SK-N-MC (cell line): Measurements from ENCODE around the gene ALPP.
"Not testable (repeated sequence)": the region's sequence is repeated elsewhere in the genome, so short reads cannot be mapped to it uniquely, and the experiment has no call there.

Experiments
- DNase-seq: peaks from one replicate; pipeline ENCODE4 v3.0.0-alpha.2; 2011; ENCODE audit warnings: low read depth, low spot score
- H3K27ac ChIP-seq: fragments of 200-600 bp; sonication (generic); 2 replicates; pipeline ENCODE4 v1.5.1; 2016; ENCODE audit warnings: mixed run types
- H3K36me3 ChIP-seq: fragments of 200-600 bp; sonication (generic); 2 replicates; pipeline ENCODE4 v1.6.1; 2017; ENCODE audit warnings: antibody characterized with exemption, low read length, mixed read lengths; ENCODE audit not compliant: insufficient read depth
- H3K4me3 ChIP-seq: fragments of 200-600 bp; sonication (generic); 2 replicates; pipeline ENCODE4 v1.5.1; 2016
- H3K9ac ChIP-seq: fragments of 200-600 bp; sonication (generic); 2 replicates; pipeline ENCODE4 v1.8.0; 2017; ENCODE audit warnings: mixed run types, mixed read lengths; ENCODE audit not compliant: insufficient read length
- H3K9me3 ChIP-seq: fragments of 200-600 bp; sonication (generic); 2 replicates; pipeline ENCODE4 v1.6.1; 2017; ENCODE audit warnings: low read depth, mild to moderate bottlenecking, antibody characterized with exemption, low read length, moderate library complexity, mixed read lengths
- EZH2 ChIP-seq: fragments of 200-600 bp; sonication (generic); IDR thresholded peaks from one replicate; pipeline ENCODE4 v1.6.1; 2017; ENCODE audit warnings: antibody characterized with exemption
- FOXP2 ChIP-seq: optimal IDR thresholded peaks from 2 replicates; pipeline ENCODE3; 2011; ENCODE audit warnings: mild to moderate bottlenecking, moderate library complexity; ENCODE audit not compliant: insufficient read depth; ENCODE audit errors: extremely low read length, control extremely low read depth
- POLR2AphosphoS5 ChIP-seq: IDR thresholded peaks from 2 replicates; pipeline ENCODE4 v1.6.1; 2012; ENCODE audit warnings: mild to moderate bottlenecking, low read depth, low read length, borderline replicate concordance

The ALPP gene

GRCh38 chr2:232372231-232373208, 6.0 kb upstream of the ALPP start:
- DNase-seq = no peak

GRCh38 chr2:232374356-232374755, 4.2 kb upstream of the ALPP start:
- TF ChIP-seq POLR2AphosphoS5 (no peak), EZH2 (no peak), FOXP2 (no peak)
- Histone ChIP-seq H3K27ac (no peak overlapping the region), H3K9me3 (no peaks in the 10 kb centered on the region), H3K4me3 (no peak overlapping the region), H3K9ac (no peak overlapping the region), H3K36me3 (no peaks in the 10 kb centered on the region)
- no peak for DNase-seq

More at GRCh38 chr2:232372231-232373208, 6.0 kb upstream of the ALPP start:
- TF ChIP-seq FOXP2 (no peak), EZH2 (no peak), POLR2AphosphoS5 (no peak)
- H3K4me3 ChIP-seq = no peak overlapping the region
- H3K9me3 ChIP-seq = no peaks in the 10 kb centered on the region
- no peak overlapping the region for H3K9ac ChIP-seq
- no peaks in the 10 kb centered on the region for H3K36me3 ChIP-seq
- no peak overlapping the region for H3K27ac ChIP-seq

GRCh38 chr2:232375164-232375563, 3.4 kb upstream of the ALPP start:
- Histone ChIP-seq H3K4me3 (no peak overlapping the region), H3K27ac (no peak overlapping the region), H3K9ac (no peak overlapping the region), H3K36me3 (no peaks in the 10 kb centered on the region), H3K9me3 (no peaks in the 10 kb centered on the region)
- no peak for DNase-seq
- TF ChIP-seq FOXP2 (no peak), EZH2 (no peak), POLR2AphosphoS5 (no peak)

GRCh38 chr2:232376260-232376659, 2.3 kb upstream of the ALPP start:
- no peak for TF ChIP-seq EZH2
- no peak for TF ChIP-seq FOXP2
- TF ChIP-seq POLR2AphosphoS5 = no peak

GRCh38 chr2:232376713-232377112, 1.8 kb upstream of the ALPP start:
- H3K27ac ChIP-seq = no peak overlapping the region
- H3K9me3 ChIP-seq = no peaks in the 10 kb centered on the region
- H3K9ac ChIP-seq = no peak overlapping the region
- TF ChIP-seq POLR2AphosphoS5 (no peak), EZH2 (no peak), FOXP2 (no peak)
- no peak overlapping the region for H3K4me3 ChIP-seq
- no peak for DNase-seq
- no peaks in the 10 kb centered on the region for H3K36me3 ChIP-seq

More at GRCh38 chr2:232376260-232376659, 2.3 kb upstream of the ALPP start:
- no peaks in the 10 kb centered on the region for H3K36me3 ChIP-seq
- no peak for DNase-seq
- no peak overlapping the region for H3K9ac ChIP-seq
- H3K9me3 ChIP-seq = no peaks in the 10 kb centered on the region
- H3K27ac ChIP-seq = no peak overlapping the region
- no peak overlapping the region for H3K4me3 ChIP-seq

- Histone ChIP-seq H3K36me3 (no peaks in the 10 kb centered on the region), H3K9me3 (no peaks in the 10 kb centered on the region), H3K9ac (no peak overlapping the region), H3K27ac (no peak overlapping the region), H3K4me3 (no peak overlapping the region)
- TF ChIP-seq EZH2 (no peak), FOXP2 (no peak), POLR2AphosphoS5 (no peak)
- no peak for DNase-seq
These were observed 1.2 kb upstream of the ALPP start for GRCh38 chr2:232377319-232377718.

- no peak for DNase-seq
- H3K27ac ChIP-seq = no peak overlapping the region
- TF ChIP-seq FOXP2 (no peak), POLR2AphosphoS5 (no peak), EZH2 (no peak)
These were observed 463 bp upstream of the ALPP start for GRCh38 chr2:232377841-232378734.

GRCh38 chr2:232379610-232380590, 1.3 kb downstream of the ALPP start:
- not testable (repeated sequence) for H3K4me3 ChIP-seq, H3K9ac ChIP-seq, H3K27ac ChIP-seq, DNase-seq, H3K36me3 ChIP-seq, H3K9me3 ChIP-seq

More at GRCh38 chr2:232377841-232378734, 463 bp upstream of the ALPP start:
- Histone ChIP-seq H3K4me3 (no peak overlapping the region), H3K36me3 (no peaks in the 10 kb centered on the region), H3K9me3 (no peaks in the 10 kb centered on the region), H3K9ac (no peak overlapping the region)

GRCh38 chr2:232381204-232382031, 2.9 kb downstream of the ALPP start:
- H3K9ac ChIP-seq, DNase-seq, H3K9me3 ChIP-seq, H3K4me3 ChIP-seq, H3K36me3 ChIP-seq, H3K27ac ChIP-seq: not testable (repeated sequence)
